SKM-1 (cell line): ENCODE measurements around the gene PRR23C.
A peak's percentile ranks its signal among the peaks of the same experiment; 100 is the strongest.
"Not testable (repeated sequence)": the region's sequence is repeated elsewhere in the genome, so short reads cannot be mapped to it uniquely, and the experiment has no call there.

Source experiments
- DNase-seq: peaks from one replicate; lab custom pipeline; 2025; ENCODE audit not compliant: unreplicated experiment; lab: John Stamatoyannopoulos, UW

PRR23C gene

DNA sequence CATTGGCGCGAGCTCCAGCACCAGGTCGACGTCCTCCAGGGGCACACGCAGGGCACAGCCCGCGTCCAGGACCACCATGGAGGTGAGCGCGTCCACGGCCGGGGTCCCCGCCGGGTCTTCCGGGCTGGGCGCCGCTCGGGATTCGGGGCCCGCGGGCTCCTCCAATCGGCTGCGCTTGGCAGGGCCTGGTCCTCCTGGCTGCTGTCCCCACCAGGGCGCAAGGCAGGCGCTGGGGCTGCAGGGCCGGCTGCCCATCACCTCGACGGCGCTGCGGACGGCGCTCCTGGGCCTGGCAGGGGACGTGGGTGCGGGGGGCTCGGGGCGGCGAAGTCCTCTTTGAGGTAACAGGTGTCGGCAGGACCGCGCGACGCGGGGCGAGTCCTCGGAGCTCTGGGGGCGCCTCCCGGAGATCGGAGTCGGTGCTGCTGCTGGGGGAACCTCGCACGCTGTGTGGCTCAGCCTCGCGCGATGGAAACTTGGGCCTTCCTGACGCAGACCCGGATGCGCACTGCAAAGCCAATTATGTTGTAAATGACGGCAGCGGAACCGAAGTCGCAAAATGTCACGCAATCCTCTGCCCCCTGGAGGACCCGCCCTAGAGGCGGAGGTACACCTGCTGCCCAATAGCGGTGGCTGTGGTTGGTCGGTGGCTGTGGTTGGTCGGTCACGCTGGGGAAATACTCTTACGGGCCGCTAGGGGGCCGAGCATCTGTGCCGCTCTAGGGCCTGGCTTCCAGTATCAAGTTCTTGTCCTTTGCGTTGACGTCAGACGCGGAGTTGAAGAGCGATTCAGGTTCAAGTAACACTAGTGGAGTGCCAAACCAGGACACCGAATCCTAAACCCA, at the start of gene PRR23C:
Gene PRR23C (minus strand): TSS at position 527 of the 845 bp plus-strand sequence. CDS start 272 bp downstream, at position 255.
- DNase-seq: no peak

DNA sequence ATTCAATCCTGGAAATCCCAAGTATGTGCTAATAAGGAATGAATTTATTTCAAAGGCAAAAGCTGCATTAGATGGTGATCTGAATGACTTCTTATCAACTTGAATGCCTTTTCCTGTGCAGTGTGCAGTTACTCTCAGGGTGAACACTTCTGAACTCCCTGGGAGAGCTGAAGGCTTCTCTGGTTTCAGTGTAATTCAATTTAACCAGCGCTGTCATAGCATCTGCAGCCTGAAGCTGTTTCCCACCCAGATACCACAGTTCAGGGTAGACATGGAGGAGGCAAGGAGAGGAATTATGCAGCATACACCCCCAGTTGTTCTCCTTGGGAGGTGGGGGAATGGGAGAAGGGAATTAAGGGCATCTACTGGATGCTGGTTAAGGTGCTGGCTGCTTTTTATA, 49.1 kb upstream of the PRR23C start:
- no peak for DNase-seq

DNA sequence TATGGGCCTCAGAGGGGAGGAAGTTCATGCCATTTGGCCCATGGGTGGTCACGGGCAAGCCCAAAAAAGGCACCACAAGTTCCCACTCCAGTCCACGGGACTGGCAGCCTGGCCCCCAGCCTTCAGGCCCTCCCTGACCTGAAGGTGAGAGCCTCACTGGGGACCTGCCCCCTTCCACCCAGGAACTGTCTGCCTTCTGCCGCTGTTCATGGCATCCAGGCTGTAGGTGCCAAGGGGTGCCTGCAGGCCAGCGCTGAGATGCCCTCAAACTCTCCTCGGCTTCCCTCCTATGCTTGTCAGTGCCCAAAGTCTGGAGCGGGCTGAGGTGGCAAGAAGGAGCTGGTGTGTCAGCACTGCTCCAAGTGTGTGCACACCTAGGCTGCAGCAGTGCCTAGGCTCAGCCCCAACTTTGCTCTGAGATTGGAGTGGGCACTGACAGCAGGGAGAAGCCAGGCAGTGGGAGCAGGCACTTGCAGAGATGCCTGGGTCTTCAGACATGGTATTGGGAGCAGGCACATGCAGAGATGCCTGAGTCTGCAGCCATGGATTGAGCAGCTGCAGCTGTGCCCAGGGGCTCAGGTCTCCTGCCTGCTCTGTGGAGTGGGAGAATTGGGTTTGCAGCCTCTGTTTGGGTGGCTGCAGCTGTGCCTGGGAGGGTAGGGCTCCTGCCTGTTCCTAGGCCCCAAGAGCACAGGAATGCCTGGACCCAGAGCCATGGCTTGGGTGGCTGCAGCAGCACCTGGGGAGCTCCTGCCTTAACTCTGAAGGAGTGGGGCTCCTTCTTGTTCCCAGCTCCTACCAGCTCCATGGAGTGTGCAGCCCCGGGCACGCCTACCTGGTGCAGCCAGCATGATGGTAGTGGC, 44.0 kb upstream of the PRR23C start:
- DNase-seq: no peak

DNA sequence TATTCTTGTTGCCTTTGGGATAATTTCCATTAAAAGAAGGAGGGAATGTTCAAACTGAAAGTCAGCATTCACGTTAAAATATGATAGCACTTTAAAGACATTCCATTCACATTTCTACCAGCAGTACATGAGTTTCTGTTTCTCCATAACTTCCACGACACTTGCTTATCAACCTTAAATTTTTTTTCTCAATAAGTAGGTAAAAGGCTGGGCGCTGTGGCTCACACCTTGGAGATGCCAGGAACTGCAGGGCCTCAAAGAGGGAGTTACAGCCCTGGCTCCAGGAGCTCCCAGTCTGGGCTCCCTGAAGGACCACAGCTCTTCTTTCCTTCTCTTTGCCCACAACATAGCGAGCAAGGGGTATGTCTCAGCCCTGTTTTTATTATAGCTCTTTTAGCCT, 42.9 kb upstream of the PRR23C start:
- DNase-seq: no peak

DNA sequence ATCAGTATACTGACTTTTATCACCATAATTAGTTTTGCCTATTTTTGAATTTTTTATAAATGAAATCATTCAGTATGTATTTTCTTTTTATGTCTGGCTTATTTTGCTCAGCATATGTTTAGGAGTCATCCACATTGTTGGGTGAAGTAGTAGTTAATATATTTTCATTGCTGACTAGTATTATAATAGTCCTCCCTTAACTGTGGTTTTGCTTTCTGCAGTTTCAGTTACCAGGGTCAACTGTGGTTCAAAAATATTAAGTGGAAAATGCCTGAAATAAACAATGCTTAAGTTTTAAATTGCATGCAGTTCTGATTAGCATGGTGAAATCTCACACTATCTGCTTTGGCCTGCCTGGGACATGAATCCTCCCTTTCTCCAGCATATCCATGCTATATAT, 39.5 kb upstream of the PRR23C start:
- no peak for DNase-seq

DNA sequence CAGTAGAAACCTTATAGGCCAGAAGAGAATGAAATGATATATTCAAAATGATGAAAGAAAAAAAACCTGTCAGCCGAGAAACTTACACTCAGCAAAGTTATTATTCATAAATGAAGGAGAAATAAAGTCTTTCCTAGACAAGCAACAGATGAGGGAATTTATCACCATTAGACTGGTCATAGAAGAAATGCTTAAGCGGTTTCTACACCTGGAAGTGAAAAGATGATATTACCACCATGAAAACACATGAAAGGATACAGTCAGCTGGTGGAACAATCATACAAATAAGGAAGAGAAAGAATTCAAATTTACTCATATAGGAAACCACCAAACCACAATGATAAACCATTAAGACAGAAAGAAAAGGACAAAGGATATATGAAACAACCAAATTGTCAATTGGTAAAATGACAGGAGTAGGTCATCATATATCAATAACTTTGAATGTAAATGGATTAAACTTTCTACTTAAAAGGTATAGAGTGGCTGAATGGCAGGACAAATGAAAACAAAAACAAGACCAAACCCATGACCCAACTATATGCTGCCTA, 29.9 kb upstream of the PRR23C start:
- DNase-seq: no peak

DNA sequence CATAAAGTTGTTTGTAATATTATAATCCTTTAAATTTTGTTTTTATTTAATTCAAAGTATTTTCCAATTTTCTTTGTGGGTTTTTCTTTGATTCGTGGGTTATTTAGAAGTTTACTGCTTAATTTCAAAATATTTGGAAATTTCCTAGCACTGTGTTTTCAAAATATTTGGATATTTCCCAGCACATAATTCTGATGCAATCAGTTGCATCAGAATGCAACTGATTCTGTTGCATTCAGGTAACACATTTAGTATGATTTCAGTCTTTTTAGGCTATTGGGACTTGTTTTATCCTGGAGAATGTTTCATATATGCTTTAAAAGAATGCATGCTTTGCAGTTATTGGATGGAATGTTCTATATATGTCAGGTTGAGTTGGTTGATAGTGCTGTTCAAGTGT, 18.2 kb upstream of the PRR23C start:
- no peak for DNase-seq

DNA sequence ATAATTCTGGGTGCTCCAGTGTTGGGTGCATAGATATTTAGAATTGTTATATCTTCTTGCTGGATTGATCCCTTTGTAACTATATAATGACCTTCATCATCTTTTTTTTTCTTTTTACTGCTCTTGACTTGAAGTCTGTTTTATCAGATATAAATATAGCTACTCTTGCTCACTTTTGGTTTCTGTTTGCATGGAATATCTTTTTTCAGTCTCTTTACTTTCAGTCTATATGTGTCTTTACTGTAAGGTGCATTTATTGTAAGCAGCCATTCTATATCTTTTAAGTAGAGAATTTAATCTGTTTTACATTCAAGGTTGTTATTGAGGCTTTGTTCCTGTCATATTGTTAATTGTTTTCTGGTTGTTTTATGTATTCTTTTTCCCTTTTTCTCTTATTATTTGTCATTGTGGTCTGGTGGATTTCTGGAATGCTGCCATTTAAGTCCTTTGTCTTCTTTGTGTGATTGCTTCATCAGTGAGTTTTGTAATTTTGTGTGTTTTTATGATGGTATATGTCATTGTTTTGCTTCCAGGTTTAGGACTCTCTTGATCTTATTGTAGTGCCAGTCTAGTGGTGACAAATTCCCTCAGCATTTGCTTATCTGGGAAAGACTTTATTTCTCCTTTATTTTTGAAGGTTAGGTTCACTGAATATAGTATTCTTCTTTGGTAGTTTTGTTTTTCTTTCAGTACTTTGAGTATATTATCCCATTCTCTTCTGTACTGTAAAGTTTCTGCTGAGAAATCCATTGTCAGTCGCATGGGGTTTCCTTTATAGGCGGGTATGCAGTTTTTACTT, 8.3 kb upstream of the PRR23C start:
- DNase-seq: no peak

DNA sequence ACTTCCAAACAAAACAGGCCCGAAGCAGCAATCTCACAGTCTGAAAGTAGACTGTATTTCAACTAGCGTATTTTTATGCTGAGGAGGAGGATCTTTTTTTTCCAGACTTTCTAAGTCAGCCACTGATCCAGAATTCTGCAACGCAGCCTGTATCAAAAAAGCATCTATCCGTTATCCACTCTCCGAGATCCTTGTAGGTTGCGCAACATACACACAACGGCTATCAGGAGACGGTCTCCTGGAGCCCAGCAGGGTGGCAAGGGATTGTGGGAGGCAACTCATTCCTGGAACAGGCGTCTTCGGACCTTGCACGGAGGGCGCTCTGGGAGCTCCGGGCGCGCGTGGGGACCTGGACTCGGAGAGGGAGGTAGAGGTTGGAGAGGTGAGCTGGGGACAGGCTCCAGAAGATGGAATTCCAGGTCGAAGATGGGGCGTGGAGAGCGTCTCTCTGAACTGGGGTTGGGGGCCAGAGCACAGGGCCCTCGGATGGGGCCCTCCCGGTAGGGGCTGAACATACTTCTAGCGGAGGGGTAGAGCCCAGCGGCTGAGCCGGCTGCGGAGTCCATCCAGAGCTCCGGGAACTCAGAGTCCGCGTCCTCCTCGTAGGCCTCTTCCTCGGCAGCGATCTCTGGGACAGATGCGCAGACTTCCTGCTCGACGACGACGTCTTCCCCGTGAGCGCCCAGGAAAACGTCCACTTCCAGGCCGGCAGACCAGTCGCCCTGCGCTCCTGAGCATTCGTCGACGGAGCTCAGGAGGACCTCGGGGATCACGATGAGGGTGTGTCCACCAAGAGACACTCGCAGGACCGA, 932 bp downstream of the PRR23C start:
- no peak for DNase-seq

DNA sequence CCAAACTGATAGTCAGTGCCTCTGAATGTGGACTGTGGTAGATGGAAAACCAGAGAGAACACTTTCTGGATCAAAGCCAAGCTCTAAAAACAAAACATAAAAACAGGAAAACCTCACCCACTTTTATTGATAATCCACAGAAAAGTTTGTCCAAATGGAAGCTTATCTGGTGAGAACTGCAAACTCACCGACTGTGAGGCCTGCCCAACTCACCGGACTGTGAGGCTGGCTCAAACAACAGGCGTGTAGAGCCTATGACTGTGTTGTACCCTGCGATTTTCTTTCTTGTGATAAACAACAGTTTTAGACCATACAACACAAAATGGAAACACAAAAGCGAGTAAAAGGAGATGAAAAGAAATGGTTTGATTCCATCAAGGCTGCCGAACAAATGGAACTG, 7.2 kb downstream of the PRR23C start:
- no peak for DNase-seq

DNA sequence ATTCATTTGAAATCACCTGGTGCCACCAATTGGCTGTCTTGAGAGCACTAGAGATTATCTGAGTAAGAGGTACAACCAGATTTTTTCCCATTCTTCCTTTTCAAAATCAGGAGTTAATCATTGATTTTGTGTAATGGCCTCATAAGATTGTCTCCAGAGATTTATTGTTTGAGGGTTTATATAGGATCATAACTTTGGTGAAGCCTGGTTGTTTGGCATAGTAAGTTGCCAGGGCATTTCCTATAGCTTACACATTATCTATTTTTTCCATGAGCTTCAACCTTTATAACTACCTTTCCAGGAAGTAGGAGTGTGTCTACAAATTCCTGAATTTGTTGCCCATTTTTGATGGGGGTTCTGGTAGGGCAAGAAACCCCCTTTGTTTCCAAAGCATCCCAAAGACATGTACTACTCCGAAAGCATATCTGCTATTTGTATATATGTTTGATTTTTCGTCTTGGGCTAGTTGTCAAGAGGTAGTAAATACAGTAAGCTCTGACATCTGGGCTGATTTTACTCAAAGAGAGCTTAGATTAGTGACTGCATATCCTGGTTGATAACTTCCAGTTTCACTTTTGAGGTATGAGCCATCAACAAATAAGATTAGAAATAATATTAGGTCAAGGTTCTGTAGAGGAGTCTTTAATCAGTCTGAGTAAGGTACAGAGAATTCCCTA, 12.2 kb downstream of the PRR23C start:
- no peak for DNase-seq

DNA sequence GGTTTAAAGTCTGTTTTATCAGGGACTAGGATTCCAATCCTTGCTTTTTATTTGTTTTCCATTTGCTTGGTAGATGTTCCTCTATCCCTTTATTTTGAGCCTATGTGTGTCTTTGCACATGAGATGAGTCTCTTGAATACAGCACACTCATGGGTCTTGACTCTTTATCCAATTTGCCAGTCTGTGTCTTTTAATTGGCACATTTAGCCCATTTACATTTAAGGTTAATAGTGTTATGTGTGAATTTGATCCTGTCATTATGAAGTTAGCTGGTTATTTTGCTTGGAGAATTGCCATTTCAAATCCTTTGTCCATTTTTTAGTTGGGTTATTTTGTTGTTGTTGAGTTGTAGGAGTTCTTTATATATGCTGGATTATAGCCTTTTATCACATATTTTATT, 14.1 kb downstream of the PRR23C start:
- DNase-seq: not testable (repeated sequence)

DNA sequence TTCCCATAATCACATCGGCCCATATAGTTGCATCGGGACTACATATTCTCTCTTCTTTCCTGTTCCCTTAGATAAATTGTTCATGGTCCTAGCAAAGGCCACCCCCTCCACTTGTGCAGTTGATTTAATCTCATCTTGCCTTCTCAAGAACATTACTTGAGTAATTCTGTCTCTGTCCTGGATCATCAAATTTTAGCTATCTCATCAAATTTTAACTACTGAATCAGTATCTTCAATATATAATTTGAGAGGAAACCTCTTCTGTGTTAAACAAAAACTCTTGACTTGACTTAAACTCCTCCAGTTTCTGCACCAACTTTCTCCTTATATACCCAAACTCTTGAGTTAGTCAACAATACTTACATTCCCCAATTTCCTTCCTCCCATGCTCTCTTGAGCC, 19.7 kb downstream of the PRR23C start:
- DNase-seq: no peak

DNA sequence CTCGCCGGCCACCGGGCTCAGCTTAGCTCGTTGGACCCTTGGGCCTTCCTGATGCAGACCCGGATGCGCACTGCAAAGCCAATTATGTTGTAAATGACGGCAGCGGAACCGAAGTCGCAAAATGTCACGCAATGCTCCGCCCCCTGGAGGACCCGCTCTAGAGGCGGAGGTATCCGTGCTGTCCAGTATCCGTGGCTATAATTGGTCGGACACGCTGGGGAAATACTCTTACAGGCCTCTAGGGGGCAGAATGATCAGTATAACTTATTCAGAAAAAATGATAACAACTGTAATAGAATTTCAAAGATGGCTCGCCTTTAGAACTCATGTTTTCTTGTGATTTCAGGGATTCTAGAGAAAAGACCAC, 23.8 kb downstream of the PRR23C start, which contains the start of gene PRR23B:
Gene PRR23B (minus strand): TSS at position 59 of the 367 bp plus-strand sequence. CDS start 265 bp downstream, outside the sequence.
- peak; percentile 1 for DNase-seq

DNA sequence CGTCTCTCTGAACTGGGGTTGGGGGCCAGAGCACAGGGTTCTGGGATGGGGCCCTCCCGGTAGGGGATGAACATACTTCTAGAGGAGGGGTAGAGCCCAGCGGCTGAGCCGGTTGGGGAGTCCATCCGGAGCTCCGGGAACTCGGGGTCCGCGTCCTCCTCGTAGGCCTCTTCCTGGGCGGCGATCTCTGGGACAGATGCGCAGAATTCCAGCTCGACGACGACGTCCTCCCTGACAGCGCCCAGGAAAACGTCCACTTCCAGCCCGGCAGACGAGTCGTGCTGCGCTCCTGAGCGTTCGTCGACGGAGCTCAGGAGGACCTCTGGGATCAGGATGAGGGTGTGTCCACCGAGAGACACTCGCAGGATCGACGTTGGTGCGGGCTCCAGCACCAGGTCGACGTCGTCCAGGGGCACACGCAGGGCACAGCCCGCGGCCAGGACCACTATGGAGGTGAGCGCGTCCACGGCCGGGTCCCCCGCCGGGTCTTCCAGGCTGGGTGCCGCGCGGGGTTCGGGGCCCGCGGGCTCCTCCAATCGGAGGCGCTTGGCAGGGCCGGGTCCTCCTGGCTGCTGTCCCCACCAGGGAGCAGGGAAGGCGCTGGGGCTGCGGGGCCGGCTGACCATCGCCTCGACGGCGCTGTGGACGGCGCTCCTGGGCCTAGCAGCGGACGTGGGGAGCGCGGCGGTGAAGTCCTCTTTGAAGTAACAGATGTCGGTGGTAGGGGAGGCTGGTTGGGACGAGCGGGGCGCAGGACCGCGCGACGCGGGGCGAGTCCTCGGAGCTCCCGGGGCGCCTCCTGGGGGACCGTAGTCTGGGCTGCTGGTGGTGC, 24.4 kb downstream of the PRR23C start:
- DNase-seq: no peak

DNA sequence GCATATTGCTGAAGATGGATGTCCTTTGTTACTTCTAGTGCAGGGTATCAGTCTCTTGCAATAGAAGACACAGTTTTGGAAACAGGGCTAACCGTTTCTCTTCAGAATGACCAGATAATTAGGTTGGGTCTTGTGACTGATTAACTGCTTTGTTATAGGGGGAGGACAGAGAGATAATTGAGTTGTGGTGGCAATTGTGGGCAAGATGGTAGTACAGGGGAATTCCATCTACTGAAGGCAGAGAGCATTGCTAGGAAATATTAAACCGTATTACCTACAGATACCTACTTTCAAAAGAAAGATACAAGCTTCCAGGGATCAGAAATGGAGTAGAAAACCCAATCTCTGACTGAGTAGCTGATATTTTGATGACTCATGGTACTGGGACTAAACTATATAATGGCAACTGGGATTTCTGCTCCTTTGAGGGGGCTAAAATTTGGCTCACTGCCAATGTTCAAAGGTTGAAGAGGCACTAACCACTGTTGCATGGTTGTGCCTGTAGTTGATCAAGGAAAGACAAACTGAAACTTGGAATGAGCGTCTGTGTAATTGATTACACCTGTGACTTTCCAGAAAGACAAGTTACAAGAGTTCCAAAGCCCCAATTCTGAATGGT, 28.2 kb downstream of the PRR23C start:
- no peak for DNase-seq

DNA sequence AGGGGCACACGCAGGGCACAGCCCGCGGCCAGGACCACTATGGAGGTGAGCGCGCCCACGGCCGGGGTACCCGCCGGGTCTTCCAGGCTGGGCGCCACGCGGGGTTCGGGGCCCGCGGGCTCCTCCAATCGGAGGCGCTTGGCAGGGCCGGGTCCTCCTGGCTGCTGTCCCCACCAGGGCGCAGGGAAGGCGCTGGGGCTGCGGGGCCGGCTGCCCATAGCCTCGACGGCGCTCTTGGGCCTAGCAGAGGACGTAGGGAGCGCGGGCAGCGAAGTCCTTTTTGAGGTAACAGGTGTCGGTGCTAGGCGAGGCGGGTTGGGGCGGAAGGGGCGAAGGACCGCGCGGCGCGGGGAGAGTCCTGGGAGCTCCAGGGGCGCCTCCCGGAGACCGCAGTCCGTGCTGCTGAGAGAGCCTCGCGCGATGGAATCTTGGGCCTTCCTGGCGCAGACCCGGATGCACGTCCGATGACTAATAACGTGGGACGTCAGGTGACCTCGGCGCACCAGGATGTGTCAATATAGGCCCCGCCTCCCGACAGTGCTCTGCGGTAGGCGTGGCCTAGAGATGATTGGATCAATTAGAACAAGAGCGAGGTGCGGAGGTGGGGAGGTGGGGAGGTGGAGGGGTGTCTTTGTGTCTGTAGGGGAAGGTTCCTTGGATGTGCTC, 38.5 kb downstream of the PRR23C start, which contains the start of gene PRR23A:
Gene PRR23A (minus strand): TSS at position 218 of the 666 bp plus-strand sequence. CDS start 0 bp downstream, at position 218.
- DNase-seq: no peak
